Stimulated activated CD8-positive, alpha-beta memory T cell treated with anti-CD3 and anti-CD28 coated beads, Interleukin-15, amount 100 ng/mL, for 4 hours (primary cell): ENCODE results near the gene CLBA1.

Source experiments
- DNase-seq, 2 donors: peaks; one replicate each; pipeline ENCODE4 v3.0.0-alpha.2; 2020; ENCODE audit warnings: low read depth in 2 of 2

CLBA1 gene

GRCh38 chr14:104979758-104980610, 5.6 kb upstream of the CLBA1 start:
- no peak for DNase-seq

GRCh38 chr14:104980611-104981531, 4.7 kb upstream of the CLBA1 start:
- DNase-seq, result no peak

GRCh38 chr14:104981699-104982541, 3.7 kb upstream of the CLBA1 start:
- no peak for DNase-seq

DNA sequence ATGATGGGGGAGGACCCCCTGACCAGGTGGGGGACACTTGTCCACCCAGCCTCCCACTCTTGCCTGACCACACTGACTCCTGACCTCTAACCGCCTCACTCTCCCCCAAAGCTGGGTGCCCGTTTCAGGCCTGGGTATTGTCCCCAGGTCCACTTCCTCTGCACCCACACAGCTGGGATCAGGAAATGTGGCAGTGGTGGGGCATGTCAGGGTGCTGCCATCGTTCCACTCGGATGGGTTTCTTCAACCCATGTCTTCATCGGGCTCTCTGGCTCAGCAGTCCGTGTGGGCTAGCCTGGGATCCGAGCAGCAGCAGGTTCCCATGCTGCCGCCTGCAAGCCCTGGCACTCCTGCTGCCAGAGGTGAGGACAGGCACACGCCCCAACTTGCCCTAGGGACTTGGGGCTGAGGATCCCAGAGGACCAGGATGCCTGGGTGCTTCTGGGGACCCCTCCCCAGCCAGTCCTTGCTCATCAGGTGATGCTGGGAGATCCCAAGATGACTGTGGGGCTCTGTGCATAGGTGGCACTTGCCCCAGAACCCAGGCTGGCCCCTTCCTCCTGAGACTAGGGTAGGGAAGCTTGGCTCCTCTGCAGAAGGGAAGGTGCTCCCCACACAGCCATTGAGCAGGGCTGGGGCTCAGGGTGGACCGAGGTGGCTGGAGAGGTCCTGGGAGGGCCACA, 2.9 kb upstream of the CLBA1 start:
- no peak for DNase-seq

GRCh38 chr14:104983231-104983721, 2.3 kb upstream of the CLBA1 start:
- no peak for DNase-seq

GRCh38 chr14:104984056-104984894, 1.3 kb upstream of the CLBA1 start:
- no peak for DNase-seq

- no peak for DNase-seq
Measured at GRCh38 chr14:104986487-104987164, 1.0 kb downstream of the CLBA1 start.

DNA sequence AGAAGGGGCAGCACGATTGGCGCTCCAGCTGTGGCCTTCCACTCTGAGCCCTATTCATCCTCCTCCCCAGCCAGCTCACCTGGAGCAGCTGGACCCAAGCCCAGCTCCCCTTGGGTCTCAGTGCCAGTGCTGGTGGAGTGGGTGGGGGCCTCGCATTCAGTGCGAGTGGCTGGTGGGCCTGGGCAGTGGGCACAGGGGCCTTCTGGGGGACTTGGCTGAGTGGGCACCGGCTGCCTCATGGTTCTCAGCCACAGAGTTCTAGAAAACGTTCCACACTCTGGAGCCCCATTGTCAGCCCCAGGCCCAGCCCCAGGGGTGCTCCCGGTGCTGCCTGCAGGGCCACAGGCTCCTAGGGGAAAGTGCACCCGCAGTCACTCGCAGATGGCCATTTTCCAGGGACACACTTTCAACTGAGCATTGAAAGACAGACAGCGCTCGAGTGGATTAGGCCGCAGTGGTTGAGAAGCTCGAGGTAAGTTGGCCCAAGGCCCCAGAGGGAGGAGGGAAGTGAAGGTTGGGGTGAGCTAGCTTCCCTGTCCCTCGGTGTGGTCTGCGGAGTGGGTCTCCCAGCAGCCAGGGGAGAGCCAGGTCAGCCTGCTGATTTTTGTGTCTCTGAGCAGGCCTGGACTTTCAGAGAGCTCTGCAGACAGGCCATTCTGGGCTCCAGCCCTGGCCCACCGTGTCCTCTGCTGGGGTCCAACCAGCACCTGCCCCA, 3.8 kb downstream of the CLBA1 start:
- no peak for DNase-seq

GRCh38 chr14:104989951-104990303, 4.3 kb downstream of the CLBA1 start:
- no peak for DNase-seq

GRCh38 chr14:104991896-104992230, 6.3 kb downstream of the CLBA1 start:
- DNase-seq, result no peak

GRCh38 chr14:104992501-104992900, 6.9 kb downstream of the CLBA1 start:
- DNase-seq, result no peak

DNA sequence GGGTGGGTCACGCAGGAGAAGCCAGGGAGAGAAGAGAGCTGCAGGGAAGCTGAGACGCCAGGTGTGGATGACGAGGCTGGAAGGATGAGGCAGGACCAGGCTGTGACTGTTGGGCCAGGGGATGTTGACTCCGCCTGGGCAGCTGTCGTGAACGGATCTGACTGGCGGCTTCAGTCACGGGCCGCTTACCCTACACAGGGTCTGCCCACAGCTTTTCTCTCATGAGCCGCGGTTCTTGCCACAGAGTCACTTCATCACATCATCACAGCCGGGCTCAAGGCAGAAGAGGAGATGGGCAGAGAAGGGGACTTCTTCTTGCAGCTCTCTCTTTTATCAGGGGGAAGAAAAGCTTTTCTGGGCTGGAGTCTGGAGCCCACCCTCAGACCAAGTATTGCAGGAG, 7.7 kb downstream of the CLBA1 start:
- no peak for DNase-seq

- no peak for DNase-seq
Measured at GRCh38 chr14:104993808-104994591, 8.4 kb downstream of the CLBA1 start.

GRCh38 chr14:104994978-104995377, 9.4 kb downstream of the CLBA1 start:
- no peak for DNase-seq

DNA sequence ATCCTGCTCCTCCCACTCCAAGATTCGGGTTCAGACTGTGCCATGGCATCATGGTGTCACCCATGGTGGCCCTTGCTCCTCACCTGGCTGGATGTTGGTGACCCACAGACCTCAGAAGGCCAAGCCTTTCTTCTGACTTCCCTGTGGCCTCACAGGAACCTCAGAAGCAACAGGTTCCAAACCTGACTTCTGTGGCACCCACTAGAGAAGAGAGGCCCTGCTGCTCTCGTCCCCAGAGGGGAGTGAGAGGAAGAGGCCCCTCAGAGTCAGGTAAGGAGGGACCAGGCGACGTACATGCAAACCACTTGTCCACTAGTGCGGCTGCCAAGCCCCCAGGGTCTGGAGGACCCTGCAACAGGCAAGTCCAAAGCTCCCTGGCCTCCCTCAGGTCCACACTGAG, 10.4 kb downstream of the CLBA1 start:
- no peak for DNase-seq

DNA sequence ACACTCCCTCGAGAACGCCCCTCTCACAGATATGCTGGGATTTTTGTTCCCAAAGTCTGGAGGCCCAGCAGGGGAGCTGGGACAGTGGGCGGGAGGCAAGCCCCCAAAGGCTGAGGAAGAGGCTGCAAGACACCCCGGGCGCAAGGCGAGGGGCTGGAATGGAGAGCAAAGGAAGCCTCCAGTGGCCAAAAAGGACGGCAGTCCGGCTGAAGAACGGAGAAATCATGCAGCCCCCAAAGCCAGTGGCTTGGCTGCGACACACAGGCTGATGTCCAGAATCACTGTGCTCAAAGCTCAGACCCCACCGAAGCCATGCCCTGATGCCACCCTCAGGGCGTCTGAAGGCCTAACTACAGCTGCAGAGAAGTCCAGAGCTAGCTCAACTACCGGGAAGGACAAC, 10.9 kb downstream of the CLBA1 start:
- DNase-seq, result no peak

DNA sequence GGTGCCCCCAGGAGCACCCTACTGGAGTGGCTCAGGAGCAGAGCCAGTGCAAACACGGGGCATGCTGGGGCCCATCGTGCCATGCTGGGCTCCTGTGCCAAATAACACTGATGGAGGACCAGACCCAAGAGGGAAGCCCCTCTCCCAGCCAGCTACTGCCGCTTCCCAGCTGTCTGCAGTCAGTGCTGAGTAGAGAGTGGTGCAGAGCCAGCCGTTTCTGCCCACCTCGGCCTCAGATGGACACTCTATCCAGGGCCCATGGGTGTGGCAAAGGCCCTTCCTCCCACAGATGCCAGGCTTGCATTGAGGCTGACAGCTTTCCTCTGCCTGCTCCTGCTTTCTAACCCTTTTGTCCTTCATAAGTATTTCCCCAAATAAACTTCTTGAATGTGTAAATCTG, 13.2 kb downstream of the CLBA1 start:
- no peak for DNase-seq

- DNase-seq, result no peak
Measured at GRCh38 chr14:104999361-104999760, 13.8 kb downstream of the CLBA1 start.
